Type B pancreatic cell (in vitro differentiated cells): ENCODE measurements around the gene EFCAB11. TPM values are rescaled to one million over a fixed set of nuclear protein-coding genes. Genes with fewer than 3 reads are reported as not detected.

Source experiments
- DNase-seq: peaks from one replicate; pipeline ENCODE4 v3.0.0; 2021; ENCODE audit warnings: mixed read lengths; ENCODE audit not compliant: unreplicated experiment; ENCODE audit errors: extremely low spot score
- H3K27ac Mint-ChIP-seq: 2 replicates; pipeline ENCODE4 v1.8.0; 2021; ENCODE audit warnings: mild to moderate bottlenecking, mixed read lengths
- H3K27me3 Mint-ChIP-seq: 2 replicates; pipeline ENCODE4 v1.8.0; 2021; ENCODE audit warnings: mixed read lengths
- H3K36me3 Mint-ChIP-seq: 2 replicates; pipeline ENCODE4 v1.8.0; 2021; ENCODE audit warnings: mixed read lengths
- H3K4me1 Mint-ChIP-seq: one replicate; pipeline ENCODE4 v1.8.0; 2021; ENCODE audit warnings: mixed read lengths; ENCODE audit not compliant: unreplicated experiment
- H3K4me3 Mint-ChIP-seq: 2 replicates; pipeline ENCODE4 v1.8.0; 2021; ENCODE audit warnings: mild to moderate bottlenecking, mixed read lengths
- H3K9me3 Mint-ChIP-seq: 2 replicates; pipeline ENCODE4 v1.8.0; 2021; ENCODE audit warnings: mixed read lengths
- CTCF ChIP-seq: fragments of 200-600 bp; sonication (generic); conservative IDR thresholded peaks from 2 replicates; pipeline ENCODE4 v1.5.0; 2021; ENCODE audit warnings: antibody characterized with exemption, mild to moderate bottlenecking
- total RNA-seq: library from RNA; stranded (reverse); gene quantifications from 2 replicates; pipeline ENCODE4 v1.2.1, GENCODE V29; 2021; ENCODE audit warnings: low replicate concordance

Gene EFCAB11
- total RNA-seq, 1 donor from 2014 or later: 16.0 TPM

DNA sequence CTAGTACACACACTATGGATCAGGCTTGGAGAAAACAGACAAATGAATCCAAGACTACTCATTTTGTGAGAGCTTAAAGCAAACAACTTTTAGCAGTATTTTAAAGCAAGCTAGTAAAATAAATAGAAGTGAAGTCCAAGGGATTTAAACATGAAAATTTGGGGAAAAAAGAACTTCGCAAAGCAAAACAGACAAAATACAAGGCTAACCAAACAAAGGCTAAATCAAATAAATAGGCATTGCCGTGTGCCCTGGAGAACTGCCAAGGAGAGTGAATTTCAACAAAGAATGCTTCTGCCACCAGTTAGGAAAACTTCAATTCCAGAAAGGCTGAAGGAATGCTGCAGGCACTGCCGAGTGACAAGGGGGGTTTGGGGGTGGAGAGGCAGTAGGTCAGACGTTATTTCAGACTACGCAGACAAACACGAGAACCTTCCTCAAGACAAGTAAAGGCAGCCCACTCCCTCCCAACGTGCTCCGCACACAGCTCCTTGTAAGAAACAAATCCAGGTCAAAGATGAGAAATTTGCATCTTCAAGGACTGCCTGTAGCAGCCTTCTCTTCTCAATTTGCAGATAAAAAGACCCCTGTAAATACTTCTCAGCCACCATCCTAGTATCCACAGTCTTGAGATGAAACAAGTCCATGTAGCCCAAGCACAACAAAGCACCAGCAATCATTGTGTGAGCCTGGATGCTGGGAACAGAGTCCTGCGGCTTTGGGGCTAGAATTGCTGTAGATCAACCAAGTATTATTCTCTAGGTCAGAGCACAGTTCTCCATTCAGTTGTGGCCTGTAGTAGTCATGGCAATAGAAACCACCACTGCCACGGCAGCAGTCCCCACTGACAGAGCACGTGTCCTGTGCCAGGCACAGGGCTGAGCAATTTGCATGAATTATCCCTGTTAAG is 43.3 kb downstream of the EFCAB11 start:
- no peaks in the 10 kb centered on the region for H3K27me3 Mint-ChIP-seq
- no peaks in the 10 kb centered on the region for H3K36me3 Mint-ChIP-seq
- peak overlapping the region; percentile 25 for H3K27ac Mint-ChIP-seq
- no peak for TF ChIP-seq CTCF
- H3K4me3 Mint-ChIP-seq: peak overlapping the region; percentile 13
- peaks cover 36% of the 10 kb centered on the region for H3K4me1 Mint-ChIP-seq
- DNase-seq: no peak
- no peaks in the 10 kb centered on the region for H3K9me3 Mint-ChIP-seq

- DNase-seq: no peak
- H3K4me1 Mint-ChIP-seq: peaks cover 36% of the 10 kb centered on the region
- no peaks in the 10 kb centered on the region for H3K9me3 Mint-ChIP-seq
- no peaks in the 10 kb centered on the region for H3K27me3 Mint-ChIP-seq
- TF ChIP-seq CTCF: no peak
- H3K36me3 Mint-ChIP-seq: no peaks in the 10 kb centered on the region
- peak overlapping the region; percentile 24 for H3K4me3 Mint-ChIP-seq
- peak overlapping the region; percentile 25 for H3K27ac Mint-ChIP-seq
Observed at GRCh38 chr14:89910691-89911009, 43.9 kb downstream of the EFCAB11 start.

GRCh38 chr14:89909586-89909985 is 44.9 kb downstream of the EFCAB11 start:
- no peaks in the 10 kb centered on the region for H3K9me3 Mint-ChIP-seq
- H3K36me3 Mint-ChIP-seq: no peaks in the 10 kb centered on the region
- peaks cover 30% of the 10 kb centered on the region for H3K4me1 Mint-ChIP-seq
- DNase-seq: no peak
- H3K27ac Mint-ChIP-seq: no peak overlapping the region
- no peaks in the 10 kb centered on the region for H3K27me3 Mint-ChIP-seq
- TF ChIP-seq CTCF: no peak
- H3K4me3 Mint-ChIP-seq: no peak overlapping the region

DNA sequence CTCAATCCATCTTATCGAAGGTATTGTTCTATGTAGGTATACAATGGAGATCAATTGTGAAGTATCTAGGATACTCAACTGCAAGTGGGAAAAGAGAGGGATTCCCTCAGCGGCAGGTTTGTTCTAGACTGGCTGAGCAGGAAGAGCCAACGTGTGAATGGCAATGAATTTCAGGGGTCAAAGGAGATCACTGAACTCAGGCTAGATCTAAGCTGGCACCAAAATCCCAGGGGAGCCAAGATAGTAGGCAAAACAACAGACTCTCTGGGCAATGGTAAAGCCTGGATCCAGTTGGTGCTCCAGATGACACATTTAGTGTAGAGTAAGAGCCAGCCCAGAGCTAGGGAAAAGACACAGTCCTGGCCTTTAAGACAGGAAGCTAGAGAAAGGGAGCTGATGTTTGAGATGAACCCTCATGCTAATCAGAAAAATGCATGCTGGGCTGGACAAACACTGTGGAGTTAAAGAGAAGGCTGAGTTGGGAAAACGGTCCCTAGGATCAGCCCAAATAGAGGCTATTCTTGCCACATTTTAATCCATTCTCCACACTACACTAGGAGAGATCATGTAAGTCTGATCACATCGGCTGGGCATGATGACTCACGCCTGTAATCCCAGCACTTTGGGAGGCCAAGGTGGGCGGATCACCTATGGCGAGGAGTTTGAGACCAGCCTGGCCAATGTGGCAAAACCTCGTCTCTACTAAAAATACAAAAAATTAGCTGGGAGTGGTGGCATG is 45.6 kb downstream of the EFCAB11 start:
- DNase-seq: no peak
- TF ChIP-seq CTCF: no peak
- Mint-ChIP-seq H3K4me1 (peaks cover 30% of the 10 kb centered on the region), H3K9me3 (no peaks in the 10 kb centered on the region), H3K36me3 (no peaks in the 10 kb centered on the region), H3K27me3 (no peaks in the 10 kb centered on the region), H3K4me3 (no peak overlapping the region), H3K27ac (no peak overlapping the region)

DNA sequence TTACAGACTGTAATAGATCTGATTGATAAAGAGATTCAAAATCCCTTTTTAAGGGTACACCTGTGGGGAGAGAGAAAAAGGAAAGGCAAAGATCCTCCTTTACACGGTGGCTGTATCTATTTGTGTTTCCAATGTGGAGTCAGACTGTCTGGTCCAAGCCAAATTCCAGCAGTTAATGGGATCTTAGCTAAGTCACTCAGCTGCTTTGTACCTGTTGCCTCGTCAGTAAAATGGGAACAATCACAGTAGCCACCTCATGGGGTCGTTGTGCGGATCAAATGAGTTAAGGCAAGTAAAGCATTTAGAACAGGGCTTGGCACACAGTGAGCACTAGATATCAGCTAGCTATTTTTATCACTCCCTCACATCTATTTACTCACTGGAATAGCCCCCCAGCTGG is 46.9 kb downstream of the EFCAB11 start:
- H3K36me3 Mint-ChIP-seq: no peaks in the 10 kb centered on the region
- no peak overlapping the region for H3K4me3 Mint-ChIP-seq
- no peaks in the 10 kb centered on the region for H3K9me3 Mint-ChIP-seq
- H3K27ac Mint-ChIP-seq: no peak overlapping the region
- TF ChIP-seq CTCF: no peak
- no peaks in the 10 kb centered on the region for H3K27me3 Mint-ChIP-seq
- DNase-seq: no peak
- peaks cover 31% of the 10 kb centered on the region for H3K4me1 Mint-ChIP-seq
